Measurements from ENCODE around the gene CPB1.

DNA sequence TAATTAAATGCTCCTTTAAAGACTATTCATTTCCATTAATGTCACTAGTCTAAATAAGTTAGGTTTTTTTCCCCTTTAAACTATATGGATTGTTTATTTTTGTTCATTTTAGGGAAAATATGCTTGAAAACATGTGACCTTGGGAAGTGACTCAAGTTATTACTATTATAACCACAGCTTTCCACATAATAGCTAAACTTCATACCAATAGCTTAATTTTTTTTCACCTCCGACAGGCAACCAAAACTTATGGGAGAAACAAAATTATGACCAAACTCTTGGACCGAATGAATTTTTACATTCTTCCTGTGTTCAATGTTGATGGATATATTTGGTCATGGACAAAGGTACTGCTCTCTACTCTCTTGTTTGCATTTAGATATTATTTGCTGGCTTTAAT, 53.7 kb downstream of the CPB1 start:
- TF ChIP-seq, protein P1, sequence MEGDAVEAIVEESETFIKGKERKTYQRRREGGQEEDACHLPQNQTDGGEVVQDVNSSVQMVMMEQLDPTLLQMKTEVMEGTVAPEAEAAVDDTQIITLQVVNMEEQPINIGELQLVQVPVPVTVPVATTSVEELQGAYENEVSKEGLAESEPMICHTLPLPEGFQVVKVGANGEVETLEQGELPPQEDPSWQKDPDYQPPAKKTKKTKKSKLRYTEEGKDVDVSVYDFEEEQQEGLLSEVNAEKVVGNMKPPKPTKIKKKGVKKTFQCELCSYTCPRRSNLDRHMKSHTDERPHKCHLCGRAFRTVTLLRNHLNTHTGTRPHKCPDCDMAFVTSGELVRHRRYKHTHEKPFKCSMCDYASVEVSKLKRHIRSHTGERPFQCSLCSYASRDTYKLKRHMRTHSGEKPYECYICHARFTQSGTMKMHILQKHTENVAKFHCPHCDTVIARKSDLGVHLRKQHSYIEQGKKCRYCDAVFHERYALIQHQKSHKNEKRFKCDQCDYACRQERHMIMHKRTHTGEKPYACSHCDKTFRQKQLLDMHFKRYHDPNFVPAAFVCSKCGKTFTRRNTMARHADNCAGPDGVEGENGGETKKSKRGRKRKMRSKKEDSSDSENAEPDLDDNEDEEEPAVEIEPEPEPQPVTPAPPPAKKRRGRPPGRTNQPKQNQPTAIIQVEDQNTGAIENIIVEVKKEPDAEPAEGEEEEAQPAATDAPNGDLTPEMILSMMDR (IDR thresholded peaks at IDR 0.05), result no peak
- TF ChIP-seq POLR2A (IDR thresholded peaks at IDR 0.05), result no peak
